HUES48 (cell line): ENCODE results near the gene PPIG.
"Not testable (repeated sequence)": the region's sequence is repeated elsewhere in the genome, so short reads cannot be mapped to it uniquely, and the experiment has no call there.

ENCODE experiments used
- H3K27ac ChIP-seq: one replicate; pipeline ENCODE4 v1.7.0; 2013; ENCODE audit warnings: low read depth, low read length, inconsistent platforms
- H3K27me3 ChIP-seq: 2 replicates; pipeline ENCODE4 v1.6.1; 2013; ENCODE audit warnings: mild to moderate bottlenecking, low read length; ENCODE audit not compliant: control insufficient read depth, insufficient read depth
- H3K36me3 ChIP-seq: 2 replicates; pipeline ENCODE4 v1.6.1; 2013; ENCODE audit warnings: low read length; ENCODE audit not compliant: control insufficient read depth, insufficient read depth
- H3K4me1 ChIP-seq: 2 replicates; pipeline ENCODE4 v1.6.1; 2013; ENCODE audit warnings: mild to moderate bottlenecking, low read length; ENCODE audit not compliant: control insufficient read depth, insufficient read depth
- H3K4me3 ChIP-seq: 2 replicates; pipeline ENCODE4 v1.5.1; 2013; ENCODE audit warnings: mild to moderate bottlenecking, low read depth, low read length
- H3K9ac ChIP-seq: 2 replicates; pipeline ENCODE4 v1.6.1; 2013; ENCODE audit warnings: mild to moderate bottlenecking, low read depth, low read length, moderate library complexity
- H3K9me3 ChIP-seq: 2 replicates; pipeline ENCODE4 v1.6.1; 2013; ENCODE audit warnings: low read length; ENCODE audit not compliant: control insufficient read depth, insufficient read depth

Gene PPIG

DNA sequence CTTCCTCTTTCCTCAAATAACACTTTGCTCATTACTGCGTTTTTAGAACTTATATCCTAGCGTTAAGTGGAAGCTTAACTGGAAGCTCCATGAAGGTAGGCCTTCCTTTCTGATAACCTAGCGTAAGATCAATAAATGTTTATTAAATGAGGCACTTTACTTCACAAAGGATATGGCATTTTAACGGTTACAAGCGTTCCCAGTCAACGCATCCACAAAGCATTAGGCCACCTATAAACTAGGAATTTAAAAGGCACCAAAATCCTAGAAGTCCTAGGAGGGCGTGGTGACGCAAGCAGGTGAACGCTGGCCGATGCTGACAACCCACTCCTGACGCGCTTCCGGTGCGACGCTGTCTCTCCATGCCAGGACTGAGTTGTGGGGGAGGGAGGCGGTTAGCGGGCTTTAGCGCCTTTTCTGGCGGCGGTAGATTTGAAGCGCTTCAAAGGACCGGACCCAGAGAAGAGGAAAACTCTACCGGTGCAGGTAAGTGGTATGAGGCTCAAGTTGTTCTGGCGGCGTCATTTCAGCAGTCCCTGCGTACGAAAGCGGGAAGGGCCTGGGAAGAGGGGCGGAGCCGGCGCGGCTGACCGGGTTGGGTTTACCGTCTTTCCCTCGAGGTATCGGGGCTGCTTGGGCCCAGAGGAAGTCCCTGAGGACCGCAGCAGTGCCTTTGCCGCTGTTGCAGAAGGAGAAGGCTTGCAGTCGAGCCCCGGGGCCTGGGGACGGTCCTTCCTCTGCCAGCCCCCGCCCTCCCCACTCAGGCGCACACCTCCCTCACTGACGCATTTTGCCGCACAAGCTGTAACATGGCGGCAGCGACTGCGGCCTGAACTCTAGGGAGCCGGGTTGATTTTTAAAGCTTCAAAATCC is at the start of gene PPIG:
Gene PPIG, plus strand, starts transcription at position 347 of the 873 bp plus-strand sequence. CDS start 19,691 bp downstream, outside the sequence.
- Histone ChIP-seq H3K27ac (peak within 1 kb of the TSS; percentile 96), H3K36me3 (no peaks in the 10 kb centered on the region), H3K9ac (peak within 1 kb of the TSS; percentile 93)

DNA sequence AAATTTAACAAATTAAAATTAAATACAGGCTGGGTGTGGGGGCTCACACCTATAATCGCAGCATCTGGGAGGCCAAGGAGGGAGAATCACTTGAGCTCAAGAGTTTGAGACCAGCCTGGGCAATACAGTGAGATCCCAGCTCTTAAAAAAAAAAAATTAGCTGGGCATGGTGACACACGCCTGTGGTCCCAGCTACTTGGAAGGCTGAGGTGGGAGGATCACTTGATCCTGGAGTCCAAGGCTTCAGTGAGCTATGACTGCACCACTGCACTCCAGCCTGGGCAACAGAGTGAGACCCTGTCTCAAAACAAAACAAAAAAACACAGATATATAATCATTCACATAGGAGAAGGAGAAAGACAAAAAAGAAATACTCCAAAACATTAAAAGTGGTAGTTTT is 44.7 kb upstream of the PPIG start:
- H3K9ac ChIP-seq, H3K27ac ChIP-seq: not testable (repeated sequence)
- peaks cover 71% of the 10 kb centered on the region for H3K36me3 ChIP-seq

More for the DNA sequence above, at the start of gene PPIG:
- Histone ChIP-seq H3K4me1 (peaks cover 11% of the 10 kb centered on the region), H3K9me3 (peaks cover 7% of the 10 kb centered on the region), H3K4me3 (peak within 1 kb of the TSS; percentile 84), H3K27me3 (no peaks in the 10 kb centered on the region)

GRCh38 chr2:169540146-169540545 is 44.0 kb upstream of the PPIG start:
- H3K27ac ChIP-seq = no peak overlapping the region
- H3K9ac ChIP-seq = no peak overlapping the region
- no peaks in the 10 kb centered on the region for H3K4me1 ChIP-seq
- H3K27me3 ChIP-seq = no peaks in the 10 kb centered on the region
- peaks cover 72% of the 10 kb centered on the region for H3K36me3 ChIP-seq
- H3K9me3 ChIP-seq = no peaks in the 10 kb centered on the region
- no peak overlapping the region for H3K4me3 ChIP-seq

More for the DNA sequence above, 44.7 kb upstream of the PPIG start:
- not testable (repeated sequence) for H3K9me3 ChIP-seq, H3K27me3 ChIP-seq, H3K4me1 ChIP-seq, H3K4me3 ChIP-seq

DNA sequence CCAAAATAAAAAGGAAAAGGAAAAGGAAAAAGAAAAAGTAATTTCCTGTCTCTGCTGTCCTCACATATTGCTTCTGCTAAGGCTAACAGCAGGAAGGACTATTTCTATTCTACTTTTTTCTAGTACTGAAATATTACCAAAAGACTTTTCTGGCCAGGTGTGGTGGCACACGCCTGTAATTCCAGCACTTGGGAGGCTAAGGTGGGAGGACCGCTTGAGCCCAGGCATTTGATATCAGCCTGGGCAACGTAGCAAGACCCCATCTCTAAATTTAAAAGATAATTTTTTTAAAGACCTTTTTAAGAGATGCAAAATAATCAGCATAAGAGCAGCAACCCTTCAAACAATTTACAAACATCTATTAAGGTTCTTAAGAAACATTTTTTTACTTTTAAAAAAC is 41.7 kb upstream of the PPIG start:
- Histone ChIP-seq H3K27me3 (no peaks in the 10 kb centered on the region), H3K27ac (no peak overlapping the region), H3K36me3 (peaks cover 80% of the 10 kb centered on the region), H3K4me3 (no peak overlapping the region), H3K9me3 (no peaks in the 10 kb centered on the region), H3K9ac (no peak overlapping the region), H3K4me1 (no peaks in the 10 kb centered on the region)

GRCh38 chr2:169546756-169547155 is 37.4 kb upstream of the PPIG start:
- Histone ChIP-seq H3K4me3 (no peak overlapping the region), H3K36me3 (peaks cover 74% of the 10 kb centered on the region), H3K27ac (no peak overlapping the region), H3K9me3 (no peaks in the 10 kb centered on the region), H3K9ac (no peak overlapping the region), H3K4me1 (peaks cover 2% of the 10 kb centered on the region; the same call in 1 of the 2 replicates), H3K27me3 (no peaks in the 10 kb centered on the region)

DNA sequence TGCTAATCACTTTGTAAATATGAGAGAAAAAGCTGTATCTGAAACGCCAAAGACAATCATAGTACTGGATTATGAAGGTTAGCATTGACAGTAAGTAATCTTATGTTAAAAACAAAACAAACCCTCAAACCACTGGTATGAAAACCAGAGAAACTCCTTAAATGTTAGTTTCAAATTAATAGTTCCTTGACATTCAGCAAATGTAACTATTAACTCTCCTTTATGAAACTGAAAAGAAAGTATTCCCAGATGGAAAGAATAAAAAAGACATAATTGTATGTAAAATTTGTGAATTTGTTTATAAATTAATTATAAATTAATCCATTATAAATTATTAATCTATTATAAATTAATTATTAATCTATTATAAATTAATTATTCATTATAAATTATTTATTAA is 22.8 kb upstream of the PPIG start:
- no peak overlapping the region for H3K27ac ChIP-seq
- no peaks in the 10 kb centered on the region for H3K9me3 ChIP-seq
- no peak overlapping the region for H3K4me3 ChIP-seq
- H3K4me1 ChIP-seq = no peaks in the 10 kb centered on the region
- H3K27me3 ChIP-seq = no peaks in the 10 kb centered on the region
- no peak overlapping the region for H3K9ac ChIP-seq
- H3K36me3 ChIP-seq = peaks cover 34% of the 10 kb centered on the region

GRCh38 chr2:169562084-169562483 is 22.1 kb upstream of the PPIG start:
- not testable (repeated sequence) for H3K9ac ChIP-seq, H3K27me3 ChIP-seq, H3K4me3 ChIP-seq, H3K9me3 ChIP-seq, H3K27ac ChIP-seq, H3K4me1 ChIP-seq
- H3K36me3 ChIP-seq = peaks cover 35% of the 10 kb centered on the region

GRCh38 chr2:169562519-169562918 is 21.6 kb upstream of the PPIG start:
- no peaks in the 10 kb centered on the region for H3K9me3 ChIP-seq
- no peaks in the 10 kb centered on the region for H3K4me1 ChIP-seq
- H3K9ac ChIP-seq = no peak overlapping the region
- H3K4me3 ChIP-seq = no peak overlapping the region
- no peaks in the 10 kb centered on the region for H3K27me3 ChIP-seq
- H3K36me3 ChIP-seq = peaks cover 40% of the 10 kb centered on the region
- H3K27ac ChIP-seq = no peak overlapping the region

- Histone ChIP-seq H3K36me3 (peaks cover 37% of the 10 kb centered on the region), H3K9me3 (no peaks in the 10 kb centered on the region), H3K4me1 (no peaks in the 10 kb centered on the region)
Observed at GRCh38 chr2:169565686-169566085, 18.5 kb upstream of the PPIG start.

GRCh38 chr2:169569948-169570347 is 14.2 kb upstream of the PPIG start:
- no peaks in the 10 kb centered on the region for H3K9me3 ChIP-seq
- no peak overlapping the region for H3K27ac ChIP-seq
- no peak overlapping the region for H3K9ac ChIP-seq
- H3K4me3 ChIP-seq = no peak overlapping the region
- no peaks in the 10 kb centered on the region for H3K27me3 ChIP-seq
- peaks cover 8% of the 10 kb centered on the region; the same call in 1 of the 2 replicates for H3K4me1 ChIP-seq
- H3K36me3 ChIP-seq = peaks cover 25% of the 10 kb centered on the region

More at GRCh38 chr2:169565686-169566085, 18.5 kb upstream of the PPIG start:
- Histone ChIP-seq H3K27ac (no peak overlapping the region), H3K27me3 (no peaks in the 10 kb centered on the region), H3K9ac (no peak overlapping the region), H3K4me3 (no peak overlapping the region)

DNA sequence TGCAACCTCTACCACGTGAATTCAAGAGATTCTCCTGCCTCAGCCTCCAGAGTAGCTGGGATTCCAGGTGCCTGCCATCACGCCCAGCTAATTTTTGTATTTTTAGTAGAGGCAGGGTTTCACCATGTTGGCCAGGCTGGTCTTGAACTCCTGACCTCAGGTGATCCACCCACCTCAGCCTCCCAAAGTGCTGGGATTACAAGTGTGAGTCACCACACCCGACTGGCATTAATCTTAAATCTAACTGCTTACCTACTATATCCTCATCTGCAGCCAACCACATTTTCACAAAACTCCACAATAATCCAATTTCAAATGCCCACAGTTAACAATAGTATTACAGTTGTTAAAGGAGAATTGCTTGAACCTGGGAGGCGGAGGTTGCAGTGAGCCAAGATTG is 13.4 kb upstream of the PPIG start:
- H3K9me3 ChIP-seq, H3K27ac ChIP-seq, H3K4me1 ChIP-seq, H3K9ac ChIP-seq, H3K27me3 ChIP-seq, H3K4me3 ChIP-seq: not testable (repeated sequence)
- H3K36me3 ChIP-seq = peaks cover 25% of the 10 kb centered on the region
